EL (cell line): ENCODE data around the gene ACYP1.

Source experiments
- DNase-seq: peaks from one replicate; pipeline ENCODE4 v3.0.0-alpha.2; 2016

ACYP1 gene

GRCh38 chr14:75040507-75040906, 23.3 kb downstream of the ACYP1 start:
- no peak for DNase-seq

- DNase-seq: no peak
Measured at GRCh38 chr14:75032939-75033338, 30.9 kb downstream of the ACYP1 start.

DNA sequence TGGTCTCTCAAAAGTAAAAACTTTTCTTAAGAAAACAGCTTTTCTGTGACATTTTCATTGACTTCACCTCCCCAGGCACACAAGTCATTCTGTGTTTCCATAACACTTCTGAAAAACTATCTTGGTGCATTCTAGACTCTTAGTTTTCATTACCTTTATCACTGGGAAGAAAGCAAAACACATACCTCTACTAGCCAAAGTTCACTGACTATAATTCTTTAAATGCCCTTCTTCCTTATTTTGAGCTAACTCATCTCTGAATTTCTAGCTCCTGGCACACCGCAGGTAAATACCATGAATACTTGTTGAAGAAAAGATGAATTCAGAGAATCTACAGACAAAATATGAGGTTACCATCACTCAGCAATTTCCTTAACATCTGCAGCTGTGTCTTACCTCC, 33.7 kb downstream of the ACYP1 start:
- DNase-seq: no peak

GRCh38 chr14:75025876-75026275, 37.9 kb downstream of the ACYP1 start:
- no peak for DNase-seq

DNA sequence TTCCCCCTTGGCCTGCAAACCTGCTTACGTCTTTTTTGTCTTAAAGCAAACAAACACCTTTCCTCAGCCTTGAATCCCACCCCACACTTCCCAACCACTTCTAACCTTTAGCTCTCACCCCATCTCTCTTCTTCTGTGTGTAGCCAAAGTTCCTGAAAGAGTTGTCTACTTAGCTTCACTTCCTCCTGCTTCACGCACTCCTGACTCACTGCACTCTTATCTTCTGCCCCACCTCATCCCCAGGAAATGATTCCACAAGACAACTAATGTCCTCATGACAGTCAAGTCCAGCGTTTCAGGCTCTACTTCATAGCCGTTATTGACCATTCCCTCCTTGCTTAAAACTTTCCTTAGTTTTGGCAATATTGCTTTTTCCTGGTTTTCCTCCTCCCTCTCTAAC, 38.7 kb downstream of the ACYP1 start:
- DNase-seq: peak; percentile 35

DNA sequence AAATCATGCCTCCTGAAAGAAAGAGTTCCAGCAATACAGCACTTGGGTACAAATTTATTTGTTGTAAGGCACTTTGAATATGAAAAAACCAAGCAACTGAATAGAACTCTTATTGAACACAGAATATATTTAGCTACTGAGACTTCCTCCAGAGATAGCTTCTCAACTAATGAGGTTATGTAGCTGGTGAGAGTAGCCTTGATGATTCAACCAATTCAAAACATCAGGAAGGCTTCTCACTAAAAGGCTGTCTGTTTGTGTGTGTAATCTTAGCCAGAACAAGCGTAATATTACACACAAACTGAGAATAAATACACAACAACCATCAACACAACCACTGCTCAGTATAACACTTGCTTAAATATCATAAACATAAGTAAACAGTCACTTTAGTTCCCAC, 40.7 kb downstream of the ACYP1 start:
- no peak for DNase-seq

GRCh38 chr14:75022655-75023054, 41.2 kb downstream of the ACYP1 start:
- DNase-seq: peak; percentile 26

DNA sequence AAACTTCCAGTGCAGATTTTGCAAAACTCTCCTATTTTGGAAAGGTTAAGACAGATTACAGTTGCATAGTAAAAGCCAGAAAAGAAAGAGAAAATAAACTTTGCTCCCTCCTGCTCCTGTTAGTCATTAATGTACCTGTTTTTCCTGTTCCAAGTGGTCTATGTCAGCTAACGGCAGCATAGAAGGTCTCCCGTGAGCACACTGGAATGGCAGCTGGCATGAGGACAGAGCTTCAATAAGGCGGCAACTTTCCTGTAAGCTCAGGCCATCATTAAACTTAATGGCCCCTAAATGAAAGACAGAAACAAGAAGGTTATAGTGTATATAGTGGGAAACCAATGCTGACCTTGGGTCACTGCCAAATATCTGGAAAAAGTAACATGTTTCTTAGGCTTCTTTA, 45.1 kb downstream of the ACYP1 start:
- no peak for DNase-seq

GRCh38 chr14:75016815-75017214, 47.0 kb downstream of the ACYP1 start:
- no peak for DNase-seq

DNA sequence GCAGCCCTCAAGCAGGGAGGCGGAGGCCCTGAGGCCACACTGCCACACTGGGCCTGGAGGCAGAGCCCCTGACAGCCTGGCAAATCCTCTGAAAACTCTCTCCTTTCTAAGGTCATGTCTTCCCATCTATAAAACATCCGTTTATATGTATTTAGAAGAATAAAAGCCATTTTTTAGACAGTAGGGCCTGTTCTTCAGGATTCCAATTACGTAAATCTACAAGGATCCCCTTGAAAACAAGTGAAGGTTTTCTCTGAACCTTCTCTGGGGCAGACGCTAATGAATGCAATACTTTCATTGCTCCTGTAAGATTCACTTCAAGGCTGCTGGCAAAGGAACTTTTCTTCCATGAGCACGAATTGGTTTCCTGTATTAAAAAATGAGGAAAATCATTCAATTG, 48.3 kb downstream of the ACYP1 start:
- DNase-seq: no peak

DNA sequence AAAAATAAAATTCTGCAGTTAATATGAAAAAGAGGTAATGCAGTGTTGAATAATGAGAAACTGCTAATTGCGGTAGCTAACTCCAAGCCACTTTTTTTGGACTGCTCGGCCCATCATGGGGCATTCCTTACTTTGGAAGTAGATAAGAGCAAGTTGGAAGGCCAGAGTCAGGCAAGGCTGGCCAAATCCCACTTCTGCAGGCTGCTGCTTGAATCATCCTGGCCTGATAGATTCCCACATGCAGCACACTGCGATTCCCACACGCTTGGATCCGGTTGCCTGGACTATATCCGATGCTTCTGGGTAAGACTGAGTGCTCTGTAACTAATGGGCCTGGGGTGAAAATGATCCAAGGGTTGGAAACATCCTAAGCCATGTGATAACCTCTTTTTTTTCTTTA, 50.5 kb downstream of the ACYP1 start:
- DNase-seq: no peak

- DNase-seq: peak; percentile 74
Measured at GRCh38 chr14:75011356-75011994, 52.3 kb downstream of the ACYP1 start.

- DNase-seq: no peak
Measured at GRCh38 chr14:75010472-75011093, 53.2 kb downstream of the ACYP1 start.

- DNase-seq: no peak
Measured at GRCh38 chr14:75009176-75009575, 54.6 kb downstream of the ACYP1 start.

GRCh38 chr14:75005357-75005756, 58.5 kb downstream of the ACYP1 start:
- DNase-seq: no peak

DNA sequence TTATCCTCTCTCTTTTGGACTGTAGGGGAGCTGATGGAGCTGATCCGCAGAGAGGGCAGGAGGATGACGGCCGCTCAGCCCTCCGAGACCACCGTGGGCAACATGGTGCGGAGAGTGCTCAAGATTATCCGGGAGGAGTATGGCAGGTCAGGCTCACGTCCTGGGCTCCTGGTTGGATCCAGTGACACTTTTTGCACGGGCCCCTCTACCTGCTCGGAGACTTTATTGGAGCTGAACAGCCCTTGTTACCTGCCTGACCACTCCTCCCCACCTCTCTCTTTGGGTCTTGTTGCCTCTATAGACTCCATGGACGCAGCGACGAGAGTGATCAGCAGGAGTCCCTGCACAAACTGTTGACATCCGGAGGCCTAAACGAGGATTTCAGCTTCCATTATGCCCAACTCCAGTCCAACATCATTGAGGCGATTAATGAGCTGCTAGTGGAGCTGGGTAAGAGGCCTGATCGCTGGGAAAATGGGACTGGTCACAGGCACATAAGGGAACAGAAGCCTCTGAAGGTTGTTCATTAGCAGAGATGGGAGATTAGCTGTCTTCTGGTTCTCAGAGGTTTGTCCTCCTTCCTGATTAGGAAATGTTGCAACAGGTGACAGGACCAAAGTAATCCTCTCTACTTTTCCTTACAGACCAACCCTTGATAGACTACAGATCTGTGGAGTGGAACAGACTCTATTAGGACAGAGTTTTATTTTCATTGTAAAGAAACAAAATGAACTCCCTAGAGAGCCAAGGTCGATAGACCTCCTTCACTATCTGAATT, 60.4 kb downstream of the ACYP1 start:
- peak; percentile 10 for DNase-seq
